NCI-H2196 treated with DMSO at 0.1 percent for 48 hours (cell line): ENCODE measurements around the gene OAF.

Source experiments
- DNase-seq: peaks from one replicate; lab custom pipeline; 2025; ENCODE audit not compliant: unreplicated experiment; lab: John Stamatoyannopoulos, UW

The OAF gene

DNA sequence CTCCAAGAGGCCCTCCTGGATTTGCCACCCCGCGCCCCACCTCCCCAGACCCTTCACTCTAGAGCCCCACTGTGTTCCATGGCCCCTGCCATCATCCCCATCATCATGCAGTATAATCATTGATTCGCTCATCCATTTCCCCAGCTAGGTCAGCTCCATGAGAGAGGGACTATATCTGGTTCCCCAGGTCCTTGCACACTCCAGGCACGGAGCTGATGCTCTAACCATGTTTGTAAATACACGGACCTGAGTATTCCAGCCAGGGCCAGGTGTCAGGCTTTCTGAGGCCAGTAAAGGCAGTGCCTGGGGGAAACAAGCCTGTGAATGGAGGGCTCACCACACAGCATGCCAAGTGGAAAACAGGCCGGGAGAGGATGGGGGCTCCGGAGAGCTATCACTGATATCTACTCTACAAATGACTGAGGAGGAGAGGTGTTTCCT lies 27.1 kb upstream of the OAF start:
- no peak for DNase-seq

DNA sequence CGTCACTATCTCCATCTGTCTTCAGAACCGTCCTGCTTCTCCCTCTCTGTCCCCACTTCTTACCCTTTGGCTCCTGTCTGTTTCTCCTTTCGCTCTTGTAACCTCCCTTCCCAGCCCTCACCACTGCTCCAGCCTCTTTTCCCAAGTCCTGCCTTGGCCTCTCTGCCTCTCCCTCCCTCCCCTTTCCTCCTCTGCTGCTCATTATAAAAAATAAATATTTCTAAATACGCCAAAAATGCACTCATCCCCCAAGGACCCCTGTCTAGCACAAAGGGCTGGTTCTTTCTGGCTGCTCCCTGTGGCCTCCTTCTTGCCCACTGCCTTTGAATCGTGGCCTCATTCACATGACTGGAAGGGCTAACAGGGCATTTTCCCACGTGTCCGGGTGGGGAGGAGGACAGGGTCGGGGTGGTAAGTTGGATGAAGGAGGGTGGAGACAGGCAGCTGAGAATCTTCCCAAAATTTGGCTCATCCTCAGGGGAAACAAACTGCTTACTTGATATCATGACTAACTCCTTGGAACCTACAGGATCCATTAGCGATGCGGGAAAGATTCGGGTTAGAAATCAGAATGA lies 26.4 kb upstream of the OAF start:
- no peak for DNase-seq

DNA sequence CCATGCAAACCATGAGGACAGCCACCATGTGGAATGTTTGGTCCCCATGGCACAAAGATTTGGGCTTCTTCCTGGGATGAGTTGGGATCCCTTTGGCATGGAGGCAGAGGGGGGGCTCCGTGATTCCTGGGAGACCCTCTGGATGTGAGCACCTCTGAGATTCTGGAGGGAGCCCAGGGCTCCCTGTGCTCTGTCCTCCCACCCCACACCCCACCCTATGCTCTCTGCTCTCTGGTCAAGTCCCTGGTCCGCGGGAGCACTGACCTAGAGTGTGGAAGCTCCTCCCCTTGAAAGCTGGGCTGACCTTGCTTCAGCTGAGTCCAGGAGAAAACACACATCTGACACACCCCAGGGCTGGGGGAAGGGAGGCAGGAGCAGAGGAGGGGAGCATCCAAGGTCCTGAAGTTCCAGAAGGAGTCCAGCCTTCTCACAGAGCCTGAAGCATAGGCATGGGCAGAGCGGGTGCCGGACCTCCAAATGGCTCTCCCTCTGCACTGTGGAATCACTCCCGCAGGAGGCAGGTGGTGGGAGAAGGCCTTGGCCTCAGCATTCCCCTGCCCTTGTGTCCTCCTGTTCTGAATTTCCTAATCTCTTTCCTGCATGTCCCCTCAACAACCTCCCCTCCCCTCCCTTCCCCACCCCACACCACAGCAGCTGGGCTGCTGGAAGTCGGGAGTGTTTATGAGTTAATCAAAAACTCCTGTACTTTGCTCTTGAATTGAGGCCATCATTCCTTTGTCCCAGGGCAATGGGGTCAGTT lies 25.7 kb upstream of the OAF start:
- DNase-seq, result no peak

DNA sequence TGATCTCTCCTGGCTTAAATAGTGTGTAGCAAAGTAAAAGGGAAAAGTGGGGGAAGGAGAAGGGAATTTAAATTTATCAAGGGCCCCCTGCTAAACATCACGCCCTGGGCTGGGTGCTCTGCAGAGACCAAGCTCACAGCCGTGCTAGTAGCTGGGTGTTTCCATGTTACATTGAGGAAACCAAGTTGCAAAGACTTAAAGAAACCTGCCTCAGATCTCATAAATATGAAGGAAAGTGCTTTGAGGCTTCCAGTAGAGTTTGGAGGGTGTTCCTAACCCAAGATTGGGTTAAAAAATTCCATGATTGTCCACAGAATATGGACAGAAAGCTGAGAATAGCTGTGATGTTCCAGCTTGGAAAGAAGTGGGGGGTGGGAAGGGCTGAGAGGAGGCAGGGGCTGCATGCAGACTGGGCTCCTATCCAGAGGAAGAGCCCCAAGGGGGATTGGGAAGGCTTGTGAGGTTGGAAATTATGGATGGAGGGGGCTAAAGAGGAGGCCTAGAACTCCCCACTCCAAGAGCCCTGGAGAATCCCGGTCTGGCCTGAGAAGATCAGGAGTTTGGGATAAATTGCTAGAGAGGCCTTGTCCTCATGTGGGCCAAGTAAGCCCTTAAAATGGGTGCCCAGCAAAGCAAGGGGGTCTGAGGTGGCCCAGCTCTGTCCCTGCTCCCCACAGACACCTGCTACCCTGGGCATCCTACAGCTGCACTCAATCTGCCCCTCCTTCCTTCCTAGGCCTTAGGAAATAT lies 25.0 kb upstream of the OAF start:
- DNase-seq, result no peak

GRCh38 chr11:120186456-120186773 lies 24.4 kb upstream of the OAF start:
- no peak for DNase-seq

DNA sequence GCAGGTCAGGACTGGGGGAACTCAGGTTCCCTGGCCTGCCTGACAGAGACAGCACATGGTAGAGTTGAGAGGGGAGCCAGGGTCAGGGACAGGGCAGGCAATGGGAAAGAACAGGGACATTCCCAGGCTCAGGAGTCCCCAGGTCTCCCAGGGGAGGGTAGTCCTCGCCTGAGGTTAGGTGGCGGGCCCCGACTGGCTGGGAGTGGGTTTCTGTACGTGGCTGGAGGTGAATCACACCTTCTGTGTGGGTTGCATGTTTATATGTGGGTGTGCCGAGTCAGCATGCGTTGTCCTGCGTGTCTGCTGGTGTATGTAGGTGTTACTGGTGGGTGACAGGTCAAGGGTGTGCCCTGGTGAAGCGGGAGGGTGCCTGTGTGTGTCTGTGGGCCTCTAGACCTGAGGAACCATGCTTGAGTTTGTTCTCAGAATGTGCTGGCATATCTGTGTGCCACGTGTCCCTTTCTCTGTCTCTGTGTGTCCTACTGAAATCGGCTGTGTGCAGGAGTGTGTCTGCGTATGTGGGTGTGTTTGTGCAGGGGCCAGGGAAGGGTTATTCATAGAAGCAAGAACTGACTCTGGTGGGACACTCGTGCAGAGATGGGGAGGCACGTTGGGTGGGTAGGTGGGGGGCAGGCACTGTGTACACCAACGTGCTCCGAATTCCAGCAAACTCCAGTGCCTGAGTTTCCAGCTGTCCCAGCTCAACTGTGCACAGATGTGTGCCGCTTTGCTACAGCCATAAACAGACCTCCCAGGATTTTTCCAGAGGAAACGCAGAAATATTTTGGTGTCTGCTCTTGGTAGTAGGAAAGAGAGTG lies 23.8 kb upstream of the OAF start:
- DNase-seq, result no peak

- DNase-seq, result no peak
Observed at GRCh38 chr11:120188371-120188770, 22.5 kb upstream of the OAF start.

DNA sequence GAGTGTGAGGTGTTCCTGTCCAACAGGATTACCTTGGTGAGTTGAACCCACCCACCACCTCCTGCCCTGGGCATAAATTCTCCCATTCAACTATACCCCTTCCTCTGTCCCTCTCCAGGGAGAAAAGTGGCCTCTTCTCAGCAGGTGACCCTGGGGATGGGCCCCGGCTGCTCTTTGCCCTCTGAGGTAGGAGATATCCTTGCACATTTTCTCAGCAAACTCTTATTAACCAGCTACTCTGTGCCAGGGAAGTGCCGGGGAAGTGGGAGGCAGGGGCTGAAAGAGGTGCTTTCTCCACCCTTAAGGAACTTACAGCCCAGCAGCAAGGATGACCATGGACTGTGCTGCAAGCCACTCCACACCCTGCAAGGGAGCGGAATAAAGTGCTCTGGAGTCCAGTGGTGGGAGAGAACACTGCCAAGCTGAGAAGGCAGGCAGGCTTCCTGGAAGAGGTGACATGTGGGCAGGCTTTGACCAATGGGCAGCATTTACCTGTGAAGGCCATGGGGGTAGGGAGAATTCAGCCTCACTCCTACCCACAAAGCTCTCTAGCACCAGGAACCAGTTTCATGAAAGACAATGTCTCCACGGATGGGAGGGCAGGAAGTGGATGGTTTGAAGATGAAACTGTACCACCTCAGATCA lies 21.9 kb upstream of the OAF start:
- DNase-seq, result no peak

DNA sequence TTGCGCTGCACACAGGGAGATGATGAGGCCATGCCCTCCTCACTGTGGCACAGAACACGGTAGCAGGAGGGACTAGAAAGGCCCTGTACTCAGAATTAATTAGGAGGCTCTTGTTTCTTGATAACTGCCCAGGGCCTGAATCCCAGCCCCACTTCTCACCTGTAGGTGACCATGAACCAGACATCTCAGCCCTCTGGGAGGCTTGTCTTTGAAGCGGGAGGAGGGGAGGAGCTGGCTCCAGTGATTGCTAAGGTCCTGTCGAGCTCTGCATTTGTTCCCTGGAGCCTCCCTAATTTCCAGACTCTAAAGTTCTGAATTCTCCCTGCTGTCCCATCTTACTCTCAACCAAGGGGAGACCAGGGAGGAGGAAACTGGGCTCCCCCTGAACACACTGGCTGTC lies 19.8 kb upstream of the OAF start:
- no peak for DNase-seq

- no peak for DNase-seq
Observed at GRCh38 chr11:120192831-120193625, 17.8 kb upstream of the OAF start.

- DNase-seq, result no peak
Observed at GRCh38 chr11:120194166-120194565, 16.7 kb upstream of the OAF start.

- no peak for DNase-seq
Observed at GRCh38 chr11:120195601-120196320, 15.1 kb upstream of the OAF start.

- no peak for DNase-seq
Observed at GRCh38 chr11:120196826-120197225, 14.0 kb upstream of the OAF start.

- no peak for DNase-seq
Observed at GRCh38 chr11:120197251-120197891, 13.5 kb upstream of the OAF start.

GRCh38 chr11:120197977-120198376 lies 12.9 kb upstream of the OAF start:
- no peak for DNase-seq

DNA sequence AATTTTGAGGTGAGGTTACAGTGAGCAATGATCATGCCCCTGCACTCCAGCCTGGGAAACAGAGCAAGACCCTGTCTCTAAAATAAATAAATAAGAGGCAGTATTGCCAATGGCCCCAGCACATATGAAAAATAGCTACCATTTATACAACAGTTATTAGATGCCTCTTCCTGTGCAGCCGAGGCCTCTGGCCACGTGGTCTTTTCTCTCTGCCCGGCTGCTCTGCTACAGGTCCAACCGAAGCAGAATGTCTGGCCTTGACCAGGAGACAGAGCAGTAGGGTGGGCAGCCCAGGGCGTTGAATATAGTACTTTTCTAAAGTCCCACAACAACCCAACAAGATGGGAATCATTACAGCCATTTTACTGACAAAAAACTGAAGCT lies 12.4 kb upstream of the OAF start:
- no peak for DNase-seq

GRCh38 chr11:120198787-120199469 lies 11.9 kb upstream of the OAF start:
- no peak for DNase-seq

GRCh38 chr11:120199613-120200012 lies 11.2 kb upstream of the OAF start:
- no peak for DNase-seq

- no peak for DNase-seq
Observed at GRCh38 chr11:120200677-120201076, 10.2 kb upstream of the OAF start.
